ENCODE measurements around the gene NXPH3. TPM values are rescaled to one million over a fixed set of nuclear protein-coding genes. Genes with fewer than 3 reads are reported as not detected.
A peak's percentile ranks its signal among the peaks of the same experiment; 100 is the strongest.

Gene NXPH3
- total RNA-seq, 1 donor from 2014 or later, result not detected

DNA sequence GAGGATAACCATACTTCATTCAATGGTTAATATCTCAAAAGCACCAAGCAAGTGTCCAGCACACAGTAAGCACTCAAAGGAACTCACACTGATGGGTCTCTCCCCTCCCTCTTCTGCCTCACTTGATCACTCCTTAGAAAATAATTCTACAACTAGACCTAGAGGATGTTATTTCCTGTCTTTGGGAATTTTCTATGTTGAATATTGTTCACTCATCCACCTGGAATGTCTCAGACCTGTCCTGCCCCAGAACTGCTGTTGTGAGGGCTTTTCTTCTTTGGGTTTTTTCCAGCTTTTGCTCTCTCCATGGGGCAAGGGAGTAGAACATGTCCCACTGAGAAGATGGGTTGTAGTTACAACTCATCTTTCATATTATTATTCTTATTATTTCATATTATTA is 25.3 kb downstream of the NXPH3 start:
- no peak for FAIRE-seq
- Histone ChIP-seq H3K36me3 (ENCODE audit: control insufficient read depth, insufficient read depth, low read length) (peaks cover 12% of the 10 kb centered on the region), H3K4me3 (ENCODE audit: low read depth, low read length) (no peak overlapping the region), H3K27me3 (ENCODE audit: control insufficient read depth, insufficient read depth, low read length) (no peaks in the 10 kb centered on the region)
- DNase-seq (ENCODE audit: low read depth), result peak; percentile 13
- TF ChIP-seq, protein P1, sequence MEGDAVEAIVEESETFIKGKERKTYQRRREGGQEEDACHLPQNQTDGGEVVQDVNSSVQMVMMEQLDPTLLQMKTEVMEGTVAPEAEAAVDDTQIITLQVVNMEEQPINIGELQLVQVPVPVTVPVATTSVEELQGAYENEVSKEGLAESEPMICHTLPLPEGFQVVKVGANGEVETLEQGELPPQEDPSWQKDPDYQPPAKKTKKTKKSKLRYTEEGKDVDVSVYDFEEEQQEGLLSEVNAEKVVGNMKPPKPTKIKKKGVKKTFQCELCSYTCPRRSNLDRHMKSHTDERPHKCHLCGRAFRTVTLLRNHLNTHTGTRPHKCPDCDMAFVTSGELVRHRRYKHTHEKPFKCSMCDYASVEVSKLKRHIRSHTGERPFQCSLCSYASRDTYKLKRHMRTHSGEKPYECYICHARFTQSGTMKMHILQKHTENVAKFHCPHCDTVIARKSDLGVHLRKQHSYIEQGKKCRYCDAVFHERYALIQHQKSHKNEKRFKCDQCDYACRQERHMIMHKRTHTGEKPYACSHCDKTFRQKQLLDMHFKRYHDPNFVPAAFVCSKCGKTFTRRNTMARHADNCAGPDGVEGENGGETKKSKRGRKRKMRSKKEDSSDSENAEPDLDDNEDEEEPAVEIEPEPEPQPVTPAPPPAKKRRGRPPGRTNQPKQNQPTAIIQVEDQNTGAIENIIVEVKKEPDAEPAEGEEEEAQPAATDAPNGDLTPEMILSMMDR (IDR thresholded peaks at IDR 0.05; ENCODE audit: insufficient read depth, low read length, severe bottlenecking), result no peak

DNA sequence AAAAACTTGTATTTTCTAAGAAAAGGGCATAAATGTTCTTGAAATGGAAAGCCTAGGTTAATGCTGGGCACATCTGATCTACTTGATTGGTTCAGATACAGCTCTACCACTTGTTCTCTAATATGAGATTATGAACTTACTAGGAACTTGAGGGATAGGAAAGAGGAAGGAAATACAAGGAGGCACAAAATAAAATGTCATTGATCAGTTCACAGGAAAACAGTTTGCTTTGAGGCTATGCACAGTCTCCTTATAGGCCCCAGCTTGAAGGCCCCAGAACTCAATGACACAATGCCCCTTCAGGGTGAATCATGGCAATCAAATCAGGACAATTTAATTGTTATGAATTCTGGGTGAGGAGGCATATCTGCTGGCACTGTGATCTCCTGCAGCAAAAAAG is 27.1 kb downstream of the NXPH3 start:
- FAIRE-seq, result no peak
- TF ChIP-seq, protein P1 (IDR thresholded peaks at IDR 0.05; ENCODE audit: insufficient read depth, low read length, severe bottlenecking), result no peak
- no peaks in the 10 kb centered on the region for H3K27me3 ChIP-seq (ENCODE audit: control insufficient read depth, insufficient read depth, low read length)
- no peak overlapping the region for H3K4me3 ChIP-seq (ENCODE audit: low read depth, low read length)
- no peak for DNase-seq (ENCODE audit: low read depth)
- peaks cover 10% of the 10 kb centered on the region for H3K36me3 ChIP-seq (ENCODE audit: control insufficient read depth, insufficient read depth, low read length)

DNA sequence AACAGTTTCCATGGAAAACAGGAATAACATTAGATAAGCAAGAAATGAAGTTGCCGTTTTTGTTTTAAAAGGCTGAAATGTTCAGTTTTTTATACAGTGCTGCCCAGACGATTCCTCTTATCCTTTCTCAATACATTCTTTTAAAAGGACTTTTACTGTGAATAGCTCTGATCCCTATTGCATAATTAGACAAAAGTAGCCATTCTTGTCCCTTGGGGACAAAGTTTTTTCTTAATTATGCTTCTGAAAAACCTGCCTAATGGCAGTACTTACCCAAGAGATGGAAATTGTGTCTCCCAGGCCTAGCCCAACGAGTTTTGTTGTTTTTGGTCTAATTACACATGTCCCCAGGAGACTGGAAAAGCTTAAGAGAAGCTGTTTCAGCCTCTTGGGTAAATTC is 27.6 kb downstream of the NXPH3 start:
- H3K4me3 ChIP-seq (ENCODE audit: low read depth, low read length), result no peak overlapping the region
- TF ChIP-seq, protein P1 (IDR thresholded peaks at IDR 0.05; ENCODE audit: insufficient read depth, low read length, severe bottlenecking), result no peak
- no peak for FAIRE-seq
- no peak for DNase-seq (ENCODE audit: low read depth)
- H3K27me3 ChIP-seq (ENCODE audit: control insufficient read depth, insufficient read depth, low read length), result no peaks in the 10 kb centered on the region
- peaks cover 13% of the 10 kb centered on the region for H3K36me3 ChIP-seq (ENCODE audit: control insufficient read depth, insufficient read depth, low read length)

DNA sequence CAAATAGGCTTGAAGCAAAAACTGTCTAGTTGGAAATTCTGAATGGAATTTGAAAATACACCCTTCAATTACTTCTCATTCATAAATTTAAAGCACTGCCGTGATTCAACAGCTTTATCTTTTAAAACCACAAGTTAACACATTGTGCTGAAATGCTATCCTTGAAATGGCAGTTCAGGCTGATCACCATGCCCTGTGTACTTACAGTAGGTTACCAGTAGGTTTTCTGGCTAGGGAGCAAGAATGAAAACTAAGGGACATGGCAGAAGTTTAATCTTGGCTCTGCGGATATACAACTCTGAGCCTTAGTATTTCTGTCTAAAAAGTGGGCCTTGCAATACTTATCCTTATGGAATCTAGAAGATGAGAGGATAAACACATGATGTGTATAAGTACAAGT is 28.0 kb downstream of the NXPH3 start:
- Histone ChIP-seq H3K36me3 (ENCODE audit: control insufficient read depth, insufficient read depth, low read length) (peaks cover 14% of the 10 kb centered on the region), H3K27me3 (ENCODE audit: control insufficient read depth, insufficient read depth, low read length) (no peaks in the 10 kb centered on the region), H3K4me3 (ENCODE audit: low read depth, low read length) (no peak overlapping the region)
- DNase-seq (ENCODE audit: low read depth) (no peak), FAIRE-seq (no peak)
- TF ChIP-seq, protein P1 (IDR thresholded peaks at IDR 0.05; ENCODE audit: insufficient read depth, low read length, severe bottlenecking), result no peak

DNA sequence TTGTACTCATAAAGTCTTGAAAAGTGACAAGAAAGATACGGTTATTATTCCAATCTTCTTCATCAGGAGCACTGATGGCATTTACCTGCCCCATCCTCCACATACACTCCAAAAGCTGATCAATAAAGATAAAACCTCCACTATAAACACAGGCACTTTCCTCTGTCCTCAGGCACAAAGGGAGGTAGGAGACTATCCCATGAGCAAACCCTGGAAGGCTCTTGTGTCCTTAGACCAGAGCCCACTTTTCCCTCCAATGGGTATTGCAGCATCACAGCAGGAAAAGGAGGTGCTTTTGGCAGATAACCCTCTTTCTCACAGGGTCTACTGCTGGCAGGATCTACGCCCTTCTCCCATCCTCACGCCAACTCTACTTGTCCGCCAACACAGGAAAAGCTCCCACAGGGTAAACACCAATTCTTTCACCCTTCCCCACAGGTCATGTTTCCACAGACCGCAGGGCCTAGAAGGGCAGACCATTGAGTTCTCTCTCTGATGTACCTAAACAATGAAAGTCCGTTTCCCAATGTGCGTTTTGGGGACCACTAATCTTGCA is 28.7 kb downstream of the NXPH3 start:
- no peaks in the 10 kb centered on the region for H3K27me3 ChIP-seq (ENCODE audit: control insufficient read depth, insufficient read depth, low read length)
- H3K36me3 ChIP-seq (ENCODE audit: control insufficient read depth, insufficient read depth, low read length), result peaks cover 14% of the 10 kb centered on the region
- no peak for DNase-seq (ENCODE audit: low read depth)
- FAIRE-seq, result no peak
- H3K4me3 ChIP-seq (ENCODE audit: low read depth, low read length), result no peak overlapping the region
- TF ChIP-seq, protein P1 (IDR thresholded peaks at IDR 0.05; ENCODE audit: insufficient read depth, low read length, severe bottlenecking), result no peak
